NOMO-1 treated with dmso at 0.1 percent for 144 hours (cell line): ENCODE data around the gene ZCCHC24.

Source experiments
- DNase-seq: peaks from one replicate; lab custom pipeline; 2025; ENCODE audit not compliant: unreplicated experiment; lab: John Stamatoyannopoulos, UW

ZCCHC24 gene

DNA sequence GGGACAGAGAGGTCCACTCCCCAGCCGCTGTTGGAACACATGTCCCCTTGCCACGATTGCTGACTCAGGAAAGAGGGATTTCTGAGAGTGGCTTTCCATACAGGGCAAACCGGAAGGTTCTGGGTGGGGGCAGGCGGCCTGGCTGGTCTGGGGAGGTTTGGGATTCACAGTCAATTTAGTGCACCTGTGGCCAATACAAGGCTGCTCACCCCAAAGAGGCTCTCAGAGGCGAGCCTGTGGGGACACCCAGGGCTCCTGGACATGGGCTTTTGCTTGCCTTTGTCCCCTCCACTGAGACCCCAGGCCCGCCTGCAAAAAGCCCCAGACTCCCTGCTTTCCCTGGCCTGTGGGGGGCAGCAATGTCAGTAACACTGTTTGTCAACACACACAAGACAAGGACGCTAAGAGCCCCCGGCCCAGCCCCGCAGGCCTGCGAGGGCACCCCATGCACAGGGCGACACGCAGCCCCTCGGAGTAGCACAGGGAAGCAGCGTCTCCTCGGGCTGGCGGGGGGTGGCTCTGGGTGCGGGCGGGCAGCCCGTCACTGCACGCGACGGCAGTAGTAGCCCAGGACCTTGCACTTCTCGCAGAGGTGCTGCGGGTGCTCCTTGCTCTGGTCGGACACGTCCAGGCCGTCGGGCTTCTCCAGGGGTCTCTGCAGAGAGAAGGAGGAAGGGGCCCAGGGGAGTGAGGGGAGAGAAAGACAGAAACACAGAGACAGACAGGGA lies 59.5 kb downstream of the ZCCHC24 start:
- DNase-seq, result no peak

DNA sequence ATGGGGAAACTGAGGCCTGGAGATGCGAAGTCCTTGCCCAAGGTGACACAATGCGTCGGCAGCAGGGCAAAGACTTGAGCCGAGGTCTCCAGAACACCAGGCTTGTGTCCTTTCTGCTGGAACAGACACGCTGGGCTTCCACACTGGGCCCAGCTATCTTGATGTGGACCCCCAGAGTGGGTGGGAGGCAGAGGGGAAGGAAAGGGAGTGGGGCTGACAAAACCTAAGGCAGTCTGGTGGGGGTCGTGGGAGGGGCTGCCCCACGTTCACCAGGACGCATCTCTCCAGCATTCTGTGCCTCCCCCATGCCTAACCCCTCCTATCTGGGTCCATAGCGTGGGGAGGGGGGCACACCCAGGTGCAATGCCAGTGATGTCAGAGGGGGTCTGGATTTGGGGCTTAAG lies 60.0 kb downstream of the ZCCHC24 start:
- no peak for DNase-seq

DNA sequence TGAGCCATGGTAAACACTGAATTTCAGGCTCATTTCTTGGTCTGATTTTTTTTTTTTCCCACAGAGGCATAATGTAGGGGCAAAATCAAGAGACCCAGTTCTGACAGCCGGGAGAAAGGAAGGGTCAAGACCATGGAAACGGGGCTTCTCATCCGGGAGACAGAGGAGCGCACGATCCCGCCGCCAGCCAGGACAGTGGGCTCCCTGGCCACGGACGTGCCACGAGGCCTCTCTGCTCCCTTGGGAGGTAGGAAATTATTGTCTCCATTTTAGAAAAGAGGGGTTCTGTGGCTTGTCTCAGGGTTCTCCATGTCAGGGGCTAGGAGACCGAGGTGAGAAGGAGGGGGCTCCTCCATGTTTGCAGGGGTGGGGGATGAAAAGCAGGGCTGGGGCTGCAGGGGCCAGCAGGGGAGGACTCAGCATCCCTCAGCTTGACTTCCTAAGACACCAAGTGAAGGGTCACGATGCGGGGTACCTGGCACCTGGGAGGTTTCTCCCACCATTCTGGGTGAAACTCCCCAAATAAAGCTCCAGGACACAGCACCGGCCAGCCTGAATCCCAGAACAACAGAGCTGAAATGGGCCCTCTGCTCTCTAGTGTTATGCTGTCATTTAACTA lies 60.5 kb downstream of the ZCCHC24 start:
- no peak for DNase-seq

DNA sequence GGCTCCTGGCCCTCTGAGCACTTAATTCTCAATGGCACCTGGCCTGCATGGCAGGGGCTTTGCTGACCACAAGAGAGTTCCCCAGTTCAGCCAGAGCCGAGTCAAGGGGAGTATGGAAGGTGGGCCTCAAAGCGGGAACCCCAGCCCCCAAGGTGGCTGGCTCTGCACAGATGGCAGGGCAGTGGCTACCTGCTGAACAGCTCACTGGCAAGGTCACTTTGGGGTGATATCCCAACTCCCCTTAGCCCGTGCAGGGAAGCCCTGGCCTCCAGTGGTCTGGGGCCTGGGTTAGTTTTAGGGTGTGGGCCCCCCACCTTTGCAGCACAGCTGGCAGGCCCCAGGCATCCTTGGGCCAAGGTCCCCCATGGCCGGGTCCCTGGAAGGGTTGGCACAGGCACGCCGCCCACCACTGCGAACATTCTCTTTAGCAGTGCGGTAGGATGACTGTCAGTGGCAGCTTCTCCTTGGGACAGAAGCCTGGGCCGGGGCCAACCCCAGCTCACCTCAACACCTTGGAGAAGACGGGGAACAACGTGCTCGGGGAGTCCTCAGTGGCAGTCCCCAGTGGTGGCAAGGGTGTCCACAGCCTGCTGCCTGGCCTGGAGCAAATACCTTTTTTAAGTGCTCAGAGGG lies 61.3 kb downstream of the ZCCHC24 start:
- DNase-seq, result no peak

DNA sequence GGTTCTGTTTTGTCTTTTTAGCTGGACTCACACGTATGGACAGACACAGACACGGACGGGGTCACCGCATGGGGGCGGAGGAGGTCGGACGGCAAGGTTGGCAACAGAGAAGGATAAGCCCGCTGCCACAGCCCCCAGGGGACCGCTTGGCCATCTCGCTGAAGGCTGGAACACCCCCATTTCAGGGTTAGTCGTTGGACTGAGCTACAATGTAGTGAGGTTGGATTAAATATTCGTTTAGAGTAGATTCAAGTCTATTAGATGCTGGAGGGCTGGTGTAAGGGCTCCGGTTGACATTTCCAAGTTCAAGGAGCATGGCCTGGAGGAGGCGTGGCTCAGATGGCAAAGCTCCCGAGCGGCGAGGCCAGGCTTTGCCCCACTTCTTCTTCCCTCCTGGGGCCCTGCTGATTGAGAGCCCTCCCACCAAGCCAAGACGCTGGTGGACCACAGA lies 62.9 kb downstream of the ZCCHC24 start:
- no peak for DNase-seq

DNA sequence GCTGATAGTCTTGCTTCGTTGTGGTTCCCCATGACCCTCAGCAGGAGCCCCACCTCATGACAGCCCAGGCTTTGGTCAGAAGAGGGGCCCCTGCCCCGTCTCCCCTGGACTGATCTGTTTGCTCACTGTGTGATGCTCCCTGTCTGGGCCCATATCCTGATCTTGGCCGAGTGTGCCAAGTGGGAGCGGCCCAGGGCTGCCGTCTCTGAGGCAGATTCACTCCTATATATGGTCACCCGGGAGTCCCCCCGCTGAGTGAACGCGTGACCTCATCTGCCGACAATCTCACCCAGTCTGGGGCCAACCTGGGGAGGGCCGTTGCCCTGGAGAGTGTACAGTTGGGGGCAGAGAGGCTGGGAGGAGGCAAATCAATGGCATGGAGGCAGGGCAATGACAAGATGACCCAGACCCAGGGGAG lies 63.6 kb downstream of the ZCCHC24 start:
- no peak for DNase-seq

DNA sequence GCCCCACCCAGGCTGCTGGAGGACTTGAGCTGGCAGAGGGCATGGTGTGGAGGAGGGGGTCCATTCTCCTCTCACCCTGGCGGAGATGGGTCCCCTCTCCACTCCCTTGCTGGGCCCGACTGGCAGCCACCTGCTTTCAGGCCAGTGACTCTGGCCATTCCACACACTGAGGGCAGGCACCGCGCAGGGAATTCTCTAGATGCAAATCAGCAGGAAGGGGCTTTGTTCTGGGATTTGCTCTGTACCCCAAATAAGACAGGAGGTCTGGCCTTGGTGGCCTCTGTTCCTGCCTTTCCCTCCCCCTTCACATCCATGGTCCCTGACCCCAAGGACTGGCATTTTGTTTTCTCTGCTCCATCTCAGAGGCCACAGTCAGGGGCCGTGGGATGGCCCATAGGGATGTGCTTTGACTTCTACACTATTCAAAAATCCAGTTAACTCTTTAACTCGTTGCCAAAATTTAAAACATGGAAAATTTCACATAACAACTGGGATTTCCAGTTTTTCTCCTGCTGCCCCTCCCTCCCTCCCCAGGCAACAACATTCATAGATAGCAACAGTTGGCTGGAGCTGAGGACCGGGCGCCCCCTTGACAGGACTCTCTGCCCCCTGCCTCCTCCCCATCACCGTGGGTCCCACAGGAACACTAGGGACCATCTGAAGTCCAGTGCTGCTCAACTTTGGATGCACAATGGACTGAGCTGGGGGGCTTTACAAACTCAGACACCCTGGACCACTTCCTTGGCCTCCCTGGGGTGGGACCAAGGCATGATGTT lies 64.3 kb downstream of the ZCCHC24 start:
- DNase-seq, result no peak

DNA sequence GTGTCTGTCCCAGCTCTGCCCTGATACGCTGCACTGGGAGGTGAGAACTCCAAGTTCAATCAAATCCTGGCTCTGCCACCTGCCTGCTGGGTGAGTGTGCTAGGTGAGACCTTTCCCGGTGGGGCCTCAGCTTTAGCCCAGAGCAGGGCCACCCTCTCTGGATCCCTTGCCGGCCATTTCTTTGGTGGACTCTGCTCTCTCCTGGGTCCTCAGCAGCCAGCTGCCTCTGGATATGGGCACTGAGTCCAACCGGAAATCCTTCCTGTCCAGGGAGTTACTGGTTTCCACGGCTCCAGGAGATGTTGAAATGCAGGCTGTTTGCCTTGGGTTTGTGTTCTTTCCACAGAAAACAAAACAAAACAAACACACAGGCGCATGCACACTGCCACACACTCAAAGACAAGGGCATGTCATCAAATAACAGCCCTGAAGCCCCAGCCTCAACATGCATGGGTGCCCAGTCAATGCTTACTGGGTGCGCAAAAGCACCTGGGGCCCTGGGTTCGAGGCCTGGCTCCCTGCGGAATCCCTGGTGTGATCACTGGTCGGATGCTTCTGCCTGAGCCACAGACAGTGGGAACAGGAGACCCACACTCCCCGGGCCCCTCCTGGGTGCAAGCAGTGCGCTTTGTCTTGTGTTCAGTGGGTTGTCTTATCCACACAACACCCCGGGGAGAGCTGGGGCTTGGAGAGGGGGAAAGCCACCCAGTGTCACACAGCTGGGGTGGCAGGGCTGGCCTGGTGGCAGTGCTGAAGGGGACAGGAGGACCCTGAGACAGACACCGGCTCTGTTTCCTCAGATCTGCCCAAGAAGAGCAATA lies 65.1 kb downstream of the ZCCHC24 start:
- DNase-seq, result no peak

DNA sequence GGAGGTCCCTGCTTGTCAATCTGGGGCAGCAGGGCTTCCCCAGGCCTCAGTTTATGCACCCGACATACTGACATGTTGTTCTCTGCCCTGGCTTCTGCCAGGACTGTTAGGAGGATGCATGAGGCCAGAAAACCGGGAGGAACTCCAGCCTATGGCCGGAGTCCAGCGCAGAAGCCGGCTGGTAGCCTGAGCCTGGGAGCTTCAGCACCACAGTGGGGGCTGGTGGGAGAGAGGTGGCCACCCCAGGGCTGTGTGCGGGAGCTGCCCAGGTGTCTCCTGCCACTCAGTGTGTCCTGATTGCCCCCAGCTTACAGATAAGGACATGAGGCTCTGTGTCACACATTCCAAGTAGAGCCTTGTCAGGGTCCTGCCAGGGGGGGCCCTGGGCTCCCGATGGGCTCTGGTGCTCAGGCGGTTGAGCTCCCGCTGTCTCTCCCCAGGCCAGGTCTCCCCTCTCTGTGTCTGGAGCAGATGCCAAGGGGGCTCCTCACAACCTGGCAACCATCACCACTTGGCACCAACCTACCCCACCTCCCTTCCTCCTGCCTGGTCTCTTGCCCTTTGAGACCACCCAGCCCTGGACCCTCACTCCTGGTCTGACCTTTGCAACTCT lies 65.8 kb downstream of the ZCCHC24 start:
- no peak for DNase-seq

DNA sequence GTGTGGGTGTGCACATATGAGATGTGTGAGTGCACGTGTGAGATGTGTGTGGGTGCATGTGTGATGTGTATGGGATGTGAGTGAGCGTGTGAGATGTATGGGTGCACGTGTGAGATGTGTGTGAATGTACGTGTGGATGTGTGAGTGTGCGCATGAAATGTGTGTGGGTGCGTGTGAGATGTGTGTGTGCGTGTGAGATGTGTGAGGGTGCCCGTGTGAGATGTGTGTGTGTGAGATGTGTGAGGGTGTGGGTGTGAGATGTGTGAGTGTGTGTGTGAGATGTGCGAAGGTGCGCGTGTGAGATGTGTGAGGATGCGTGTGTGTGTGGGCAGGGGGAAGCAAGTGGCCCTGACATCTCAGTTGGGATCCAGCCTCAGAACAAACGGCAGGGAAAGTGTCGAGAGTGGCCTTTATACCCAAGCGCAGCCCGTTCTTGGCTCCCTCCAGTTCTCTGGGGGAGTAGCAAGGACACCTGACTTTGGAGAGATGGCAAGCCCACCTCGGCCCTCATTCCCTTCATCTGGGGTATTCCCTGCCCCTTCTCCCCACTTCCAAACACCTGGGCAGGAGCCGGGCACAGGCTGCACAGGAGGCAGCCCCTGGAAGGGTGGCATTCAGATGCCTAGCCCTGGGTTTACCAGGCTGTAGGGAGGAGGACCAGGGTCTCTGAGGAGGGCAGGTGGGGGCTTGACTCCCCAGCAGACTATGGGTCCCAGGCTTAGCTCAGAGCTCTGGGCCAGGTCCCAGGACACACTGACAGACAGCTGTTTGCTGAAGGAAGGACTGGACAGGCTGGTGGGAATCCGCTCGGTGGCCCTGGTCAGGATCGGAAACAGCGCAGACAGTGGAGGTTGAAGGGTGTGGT lies 66.5 kb downstream of the ZCCHC24 start:
- DNase-seq, result no peak

DNA sequence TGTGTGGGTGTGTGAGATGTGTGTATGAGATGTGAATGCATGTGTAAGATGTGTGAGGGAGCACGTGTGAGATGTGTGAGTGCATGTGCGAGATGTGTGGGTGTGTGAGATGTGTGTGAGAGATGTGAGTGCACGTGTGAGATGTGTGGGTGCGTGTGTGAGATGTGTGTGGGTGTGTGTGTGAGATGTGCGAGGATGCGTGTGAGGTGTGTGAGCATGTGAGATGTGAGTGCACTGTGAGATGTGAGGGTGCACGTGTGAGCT lies 67.1 kb downstream of the ZCCHC24 start:
- DNase-seq, result no peak

DNA sequence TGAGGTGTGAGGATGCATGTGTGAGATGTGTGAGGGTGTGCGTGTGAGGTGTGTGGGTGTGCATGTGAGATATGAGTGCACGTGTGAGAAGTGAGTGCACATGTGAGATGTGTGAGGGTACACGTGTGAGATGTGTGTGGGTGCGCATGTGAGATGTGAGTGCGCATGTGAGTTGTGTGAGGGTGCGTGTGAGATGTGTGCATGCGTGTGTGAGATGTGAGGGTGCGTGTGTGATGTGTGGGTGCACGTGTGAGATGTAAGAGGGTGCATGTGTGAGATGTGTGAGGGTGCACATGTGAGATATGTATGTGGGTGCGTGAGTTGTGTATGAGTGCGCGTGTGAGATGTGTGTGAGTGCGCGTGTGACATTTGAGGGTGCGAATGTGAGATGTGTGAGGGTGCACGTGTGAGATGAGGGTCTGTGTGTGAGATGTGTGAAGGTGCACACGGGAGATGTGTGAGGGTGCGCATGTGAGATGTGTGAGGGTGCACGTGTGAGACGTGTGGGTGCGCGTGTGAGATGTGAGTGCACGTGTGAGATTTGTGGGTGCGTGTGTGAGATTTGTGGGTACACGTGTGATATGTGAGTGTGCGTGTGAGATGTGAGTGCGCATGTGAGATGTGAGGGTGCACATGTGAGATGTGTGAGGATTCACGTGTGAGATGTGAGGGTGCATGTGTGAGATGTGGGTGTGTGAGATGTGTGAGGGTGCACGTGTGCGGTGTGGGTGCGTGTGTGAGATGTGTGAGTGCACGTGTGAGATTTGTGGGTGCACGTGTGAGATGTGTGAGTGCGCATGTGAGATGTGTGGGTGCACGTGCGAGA lies 67.7 kb downstream of the ZCCHC24 start:
- no peak for DNase-seq

DNA sequence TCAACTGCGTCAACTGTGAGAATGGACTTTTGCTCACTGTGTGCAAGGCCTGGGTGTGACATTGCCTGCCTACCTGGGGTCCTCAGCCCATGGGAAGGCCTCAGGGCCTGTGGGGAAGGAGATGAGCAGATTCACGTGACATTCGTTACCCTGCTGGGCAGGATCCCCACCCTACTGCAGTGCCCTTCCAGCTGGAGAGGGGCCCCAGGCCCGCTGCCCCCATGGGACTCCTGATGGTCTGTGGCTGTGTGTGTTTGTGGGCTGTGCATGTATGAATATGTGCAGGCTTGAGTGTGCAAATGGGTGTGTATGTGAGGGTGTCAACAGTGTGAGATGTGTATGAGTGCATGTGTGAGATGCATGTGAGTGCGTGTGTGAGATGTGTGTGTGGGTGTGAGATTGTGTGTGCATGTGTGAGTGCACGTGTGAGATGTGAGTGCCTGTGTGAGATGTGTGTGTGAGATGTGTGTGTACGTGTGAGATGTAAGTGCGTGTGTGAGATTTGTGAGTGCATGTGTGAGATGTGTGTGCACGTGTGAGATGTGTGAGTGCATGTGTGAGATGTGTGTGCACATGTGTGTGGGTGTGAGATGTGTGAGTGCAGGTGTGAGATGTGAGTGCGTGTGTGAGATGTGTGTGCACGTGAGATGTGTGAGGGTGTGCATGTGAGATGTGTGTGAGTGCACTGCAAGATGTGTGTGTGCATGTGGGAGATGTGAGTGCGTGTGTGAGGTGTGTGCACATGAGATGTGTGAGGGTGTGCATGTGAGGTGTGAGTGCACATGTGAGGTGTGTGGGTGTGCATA lies 68.5 kb downstream of the ZCCHC24 start:
- DNase-seq, result no peak

DNA sequence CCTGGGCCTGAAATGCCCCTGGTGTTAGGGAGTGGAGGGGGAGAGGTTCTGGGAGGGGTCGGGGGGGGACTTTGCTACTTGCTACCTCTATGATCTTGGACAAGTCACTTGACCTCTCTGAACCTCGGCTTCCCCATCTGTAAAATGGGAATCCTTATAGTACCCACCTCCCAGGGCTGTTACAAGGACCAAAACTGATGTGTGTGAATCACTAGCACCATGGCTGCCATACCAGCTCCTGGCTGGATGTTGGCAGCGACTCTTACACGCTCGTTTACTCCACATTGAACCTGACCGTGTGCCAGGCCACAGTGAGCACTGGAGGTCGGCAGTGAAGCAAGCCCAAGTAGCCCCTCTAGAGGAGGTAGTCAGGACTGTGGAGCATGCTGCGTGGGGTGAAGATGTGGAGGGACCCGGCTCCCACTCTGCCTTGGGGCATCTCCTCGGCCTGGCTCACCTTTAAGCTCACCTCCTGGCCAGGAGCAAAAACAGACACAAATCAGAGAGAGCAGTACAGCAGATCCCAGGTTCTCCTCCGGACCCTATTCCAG lies 69.3 kb downstream of the ZCCHC24 start:
- DNase-seq, result no peak

DNA sequence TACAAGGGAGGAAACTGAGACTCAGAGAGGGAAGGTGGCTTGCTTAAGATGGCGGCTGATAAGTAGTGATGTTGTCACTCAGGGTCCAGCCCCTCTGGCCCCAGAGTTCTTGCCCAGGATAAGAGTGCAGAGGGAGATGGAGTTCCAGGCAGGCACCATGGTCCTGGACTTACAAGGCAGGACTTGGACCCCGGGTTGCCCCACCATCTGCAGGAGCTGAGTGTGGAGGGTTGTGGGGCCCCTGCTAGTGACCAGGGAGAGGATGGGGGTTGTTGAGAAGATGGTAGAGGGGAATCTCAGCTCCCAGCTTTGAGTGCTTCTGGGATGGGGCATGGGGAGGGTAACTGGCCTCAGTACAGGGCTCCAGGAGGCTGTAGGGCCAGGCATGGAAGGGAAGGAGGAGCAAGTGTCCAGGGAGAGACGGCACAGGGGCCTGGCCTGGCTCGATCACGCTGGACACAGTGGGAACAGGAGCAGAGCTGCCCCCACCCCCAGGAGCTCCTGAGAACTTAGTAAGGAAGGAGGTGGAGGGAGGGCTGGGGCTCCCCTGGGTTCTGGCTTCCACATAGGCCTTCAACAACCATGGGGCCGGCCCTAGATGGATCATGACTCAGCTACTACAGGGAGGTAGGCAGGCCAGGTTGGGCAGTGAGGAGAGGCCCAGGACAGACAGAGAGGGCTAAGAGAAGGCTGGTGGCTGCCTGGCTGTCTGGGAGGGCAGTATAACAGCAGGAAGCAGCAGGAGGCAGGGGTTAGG lies 69.9 kb downstream of the ZCCHC24 start:
- DNase-seq, result no peak

DNA sequence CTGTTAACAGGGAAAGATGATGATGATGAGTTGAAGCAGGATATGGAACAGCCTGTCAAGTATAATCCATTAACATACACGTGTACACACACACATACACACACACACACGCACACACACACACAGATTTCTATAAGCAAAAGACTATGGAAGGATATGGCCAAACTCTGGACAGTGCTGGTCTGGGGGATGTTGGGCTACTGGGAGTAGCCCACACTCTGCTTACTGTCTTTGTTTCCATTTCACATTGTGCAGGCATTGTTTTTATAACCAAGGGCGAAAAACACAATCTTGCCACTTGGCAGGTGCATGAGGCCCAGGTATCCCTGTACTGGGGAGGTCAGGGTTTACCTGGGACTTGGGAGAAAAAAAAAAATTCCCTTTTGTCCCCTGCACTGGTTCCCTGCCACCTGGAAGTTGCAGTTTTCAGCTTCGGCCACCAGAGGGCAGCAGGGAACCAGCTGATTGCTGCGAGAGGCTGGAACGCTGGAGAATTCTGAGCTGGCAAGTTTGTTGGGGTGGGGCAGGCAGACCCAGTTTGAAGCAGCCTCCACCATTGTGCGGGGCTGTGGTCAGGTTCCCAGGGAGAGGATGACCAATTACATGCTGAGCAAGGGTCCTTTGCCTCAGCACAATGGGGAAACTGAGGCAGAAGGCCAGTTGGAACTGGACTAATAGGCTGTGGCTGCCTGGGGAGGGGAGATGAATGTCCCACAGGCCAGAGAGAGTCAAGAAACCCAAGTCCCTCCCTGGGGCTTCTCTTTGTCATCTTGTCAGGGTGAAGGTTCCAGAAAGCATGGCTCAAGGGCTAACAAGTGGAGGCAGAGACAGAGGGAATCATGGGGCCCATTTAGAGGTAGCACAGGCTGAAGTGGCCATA lies 70.9 kb downstream of the ZCCHC24 start:
- DNase-seq, result no peak
